Measurements from ENCODE around the gene ILDR2.

The ILDR2 gene

GRCh38 chr1:167011560-167012191 is 36.3 kb upstream of the ILDR2 start:
- TF ChIP-seq CTCF (IDR thresholded peaks at IDR 0.05; ENCODE audit: borderline replicate concordance, insufficient read depth, low read depth, low read length), result no peak
- H3K4me3 ChIP-seq (ENCODE audit: low read depth, low read length), result no peak overlapping the region

- no peak overlapping the region for H3K4me3 ChIP-seq (ENCODE audit: low read depth, low read length)
- no peak for TF ChIP-seq CTCF (IDR thresholded peaks at IDR 0.05; ENCODE audit: borderline replicate concordance, insufficient read depth, low read depth, low read length)
Measured at GRCh38 chr1:167003711-167004110, 28.4 kb upstream of the ILDR2 start.

GRCh38 chr1:167002354-167002753 is 27.0 kb upstream of the ILDR2 start:
- no peak for TF ChIP-seq CTCF (IDR thresholded peaks at IDR 0.05; ENCODE audit: borderline replicate concordance, insufficient read depth, low read depth, low read length)

GRCh38 chr1:167000546-167000945 is 25.2 kb upstream of the ILDR2 start:
- TF ChIP-seq CTCF (IDR thresholded peaks at IDR 0.05; ENCODE audit: borderline replicate concordance, insufficient read depth, low read depth, low read length), result no peak
- H3K4me3 ChIP-seq (ENCODE audit: low read depth, low read length), result no peak overlapping the region

More at GRCh38 chr1:167002354-167002753, 27.0 kb upstream of the ILDR2 start:
- no peak overlapping the region for H3K4me3 ChIP-seq (ENCODE audit: low read depth, low read length)

GRCh38 chr1:166999500-167000055 is 24.2 kb upstream of the ILDR2 start:
- no peak overlapping the region for H3K4me3 ChIP-seq (ENCODE audit: low read depth, low read length)
- TF ChIP-seq CTCF (IDR thresholded peaks at IDR 0.05; ENCODE audit: borderline replicate concordance, insufficient read depth, low read depth, low read length), result no peak

- TF ChIP-seq CTCF (IDR thresholded peaks at IDR 0.05; ENCODE audit: borderline replicate concordance, insufficient read depth, low read depth, low read length), result no peak
- H3K4me3 ChIP-seq (ENCODE audit: low read depth, low read length), result no peak overlapping the region
Measured at GRCh38 chr1:166999075-166999474, 23.7 kb upstream of the ILDR2 start.

- no peak for TF ChIP-seq CTCF (IDR thresholded peaks at IDR 0.05; ENCODE audit: borderline replicate concordance, insufficient read depth, low read depth, low read length)
- no peak within 1 kb of the TSS for H3K4me3 ChIP-seq (ENCODE audit: low read depth, low read length)
Measured at GRCh38 chr1:166988974-166989515, 13.7 kb upstream of the ILDR2 start, which contains the start of gene MAEL. Gene MAEL, plus strand, starts transcription at chr1:166989280. Its CDS starts 73 bp downstream, at chr1:166989353.
